Endothelial cell of umbilical vein (primary cell): ENCODE data around the gene LYG1. TPM values are rescaled to one million over a fixed set of nuclear protein-coding genes. Genes with fewer than 3 reads are reported as not detected.

Experiments used
- BruUV-seq: library from RNA; stranded (reverse); fragments of 400-500 nt; replicated peaks from 2 replicates; lab custom pipeline; 2021; lab: Mats Ljungman, UMichigan
- CTCF ChIA-PET: fragments of 300-600, 350-600 bp; sonication (Branson Sonifier 250); formaldehyde crosslinking; loops from one replicate; lab custom pipeline; 2021; ENCODE audit warnings: antibody characterized with exemption, inconsistent platforms; lab: Charles Lee
- POLR2A ChIA-PET: fragments of 300-600, 350-600 bp; sonication (Branson Sonifier 250); formaldehyde crosslinking; loops from one replicate; lab custom pipeline; 2021; ENCODE audit warnings: antibody characterized with exemption, inconsistent platforms; lab: Charles Lee
- DNase-seq: peaks from one replicate; pipeline ENCODE4 v3.0.0-alpha.2; 2011; ENCODE audit warnings: low read depth, low spot score
- FAIRE-seq: peaks from 2 replicates; lab custom pipeline; 2011; peaks lifted over from hg19 to GRCh38; lab: Jason Lieb, UNC
- H2AFZ ChIP-seq: 2 replicates; pipeline ENCODE4 v1.6.0; 2012; ENCODE audit warnings: low read depth, low read length, control low read depth, inconsistent platforms
- H3K27ac ChIP-seq: 2 replicates; pipeline ENCODE4 v1.5.1; 2011; ENCODE audit warnings: low read depth, mild to moderate bottlenecking, control low read depth, low read length, moderate library complexity; ENCODE audit not compliant: insufficient read depth
- H3K27me3 ChIP-seq, 2 experiments: 2 replicates each; pipeline versions ENCODE4 v1.6.0 to v1.6.1; 2011; ENCODE audit warnings: low read length in 2 of 2, mixed read lengths in 1 of 2; ENCODE audit not compliant: control insufficient read depth in 2 of 2, insufficient read depth in 2 of 2
- H3K36me3 ChIP-seq, 2 experiments: 2 replicates in 1 of 2; 3 replicates in 1 of 2; pipeline ENCODE4 v1.5.1; 2011; ENCODE audit warnings: low read length in 2 of 2, mild to moderate bottlenecking in 1 of 2, moderate library complexity in 1 of 2; ENCODE audit not compliant: control insufficient read depth in 2 of 2, insufficient read depth in 2 of 2; ENCODE audit errors: extremely low read depth in 1 of 2
- H3K4me1 ChIP-seq: 3 replicates; pipeline ENCODE4 v1.5.1; 2011; ENCODE audit warnings: mild to moderate bottlenecking, low read length; ENCODE audit not compliant: control insufficient read depth, insufficient read depth; ENCODE audit errors: extremely low read depth
- H3K4me2 ChIP-seq: 2 replicates; pipeline ENCODE4 v1.6.1; 2011; ENCODE audit warnings: low read length, control low read depth, mixed read lengths; ENCODE audit not compliant: insufficient read depth
- H3K4me3 ChIP-seq, 3 experiments: fragments of 200-600 bp in 1 of 3; sonication (generic), shearing (Covaris generic) in 1 of 3; replicated peaks in 1 of 3; 2 replicates each; pipeline ENCODE4 v1.5.1; 2011 to 2016; ENCODE audit warnings: control low read depth in 3 of 3, low read length in 3 of 3, mild to moderate bottlenecking in 2 of 3, inconsistent platforms in 1 of 3, low read depth in 1 of 3, moderate library complexity in 1 of 3; ENCODE audit not compliant: insufficient read depth in 1 of 3
- H3K79me2 ChIP-seq: 2 replicates; pipeline ENCODE4 v1.6.0; 2012; ENCODE audit warnings: low read length, inconsistent platforms; ENCODE audit not compliant: control insufficient read depth, insufficient read depth
- H3K9ac ChIP-seq: replicated peaks from 2 replicates; pipeline ENCODE3; 2011; ENCODE audit warnings: low read length, control low read depth; ENCODE audit not compliant: insufficient read depth; ENCODE audit errors: extremely low read depth
- H3K9me1 ChIP-seq: replicated peaks from 3 replicates; pipeline ENCODE4 v1.6.0; 2011; ENCODE audit warnings: mild to moderate bottlenecking, low read length; ENCODE audit not compliant: control insufficient read depth, insufficient read depth; ENCODE audit errors: extremely low read depth
- H3K9me3 ChIP-seq: replicated peaks from 2 replicates; pipeline ENCODE4 v1.5.1; 2012; ENCODE audit warnings: low read length, inconsistent platforms; ENCODE audit not compliant: control insufficient read depth, insufficient read depth
- H4K20me1 ChIP-seq: replicated peaks from 2 replicates; pipeline ENCODE3; 2011; ENCODE audit warnings: mild to moderate bottlenecking, low read length; ENCODE audit not compliant: control insufficient read depth, insufficient read depth; ENCODE audit errors: extremely low read depth
- CTCF ChIP-seq, 2 donors: IDR thresholded peaks; 1 replicate in 1 of 2; 2 replicates in 1 of 2; pipeline ENCODE4 v1.5.1; 2011; ENCODE audit warnings: low read length in 2 of 2, mild to moderate bottlenecking in 2 of 2, moderate library complexity in 2 of 2, control low read depth in 1 of 2, inconsistent platforms in 1 of 2, low read depth in 1 of 2; ENCODE audit not compliant: insufficient read depth in 1 of 2; ENCODE audit errors: extremely low read depth in 1 of 2
- EZH2 ChIP-seq: IDR thresholded peaks from 2 replicates; pipeline ENCODE4 v1.6.1; 2012; ENCODE audit warnings: borderline replicate concordance, low read depth, mild to moderate bottlenecking, moderate library complexity, low read length, inconsistent platforms; ENCODE audit not compliant: severe bottlenecking
- FOS ChIP-seq: IDR thresholded peaks from 2 replicates; pipeline ENCODE4 v1.6.1; 2011; ENCODE audit warnings: mild to moderate bottlenecking, low read length, moderate library complexity, borderline replicate concordance; ENCODE audit not compliant: insufficient read depth
- GATA2 ChIP-seq: IDR thresholded peaks from 2 replicates; pipeline ENCODE4 v1.7.0; 2011; ENCODE audit warnings: low read depth, mild to moderate bottlenecking, moderate library complexity, mixed read lengths, low read length; ENCODE audit not compliant: insufficient read length, insufficient read depth
- JUN ChIP-seq: IDR thresholded peaks from 2 replicates; pipeline ENCODE4 v1.6.1; 2011; ENCODE audit warnings: borderline replicate concordance, low read depth; ENCODE audit not compliant: insufficient read length, insufficient read depth
- MAX ChIP-seq: IDR thresholded peaks from 2 replicates; pipeline ENCODE4 v1.6.1; 2011; ENCODE audit not compliant: insufficient read depth, insufficient read length
- MYC ChIP-seq: IDR thresholded peaks from one replicate; pipeline ENCODE4 v1.6.1; 2011; ENCODE audit warnings: mild to moderate bottlenecking, low read depth, low read length
- POLR2A ChIP-seq: IDR thresholded peaks from 2 replicates; pipeline ENCODE4 v1.6.1; 2012; ENCODE audit warnings: low read depth, mild to moderate bottlenecking, control low read depth, low read length
- POLR2AphosphoS5 ChIP-seq: IDR thresholded peaks from 2 replicates; pipeline ENCODE4 v1.6.1; 2012; ENCODE audit warnings: low read depth, mild to moderate bottlenecking, control low read depth, low read length, moderate library complexity; ENCODE audit not compliant: insufficient read depth
- dilution Hi-C: fragments of 300-500 bp; cut with MboI; formaldehyde crosslinking; loops from one replicate; pipeline ENCODE4 v1.15.0; 2019; ENCODE audit warnings: low sequenced_read_pairs; ENCODE audit not compliant: extremely low pct_ligation_motif_present
- intact Hi-C: fragments of 100-400 bp; cut with micrococcal nuclease; formaldehyde crosslinking; loops from one replicate; pipeline ENCODE4 v1.10.0; 2022
- polyA plus RNA-seq, 4 experiments: library from polyadenylated mRNA; depleted of rRNA in 3 of 4; stranded (reverse) in 3 of 4; unstranded in 1 of 4; fragments of >200 nt; gene quantifications; 2 replicates each; pipeline versions ENCODE4 v1.2.1 to v1.2.3, GENCODE V29; 2011 to 2012; ENCODE audit warnings: missing spikeins in 1 of 4
- total RNA-seq: library from RNA; stranded (reverse); gene quantifications from 2 replicates; pipeline ENCODE4 v1.2.3, GENCODE V29; 2021

Gene LYG1
- total and polyA plus RNA-seq, 2 donors (not counting 3 experiments of a cell fraction or from before 2014, with no cell fraction given), result 0.35 to 1.8 TPM

DNA sequence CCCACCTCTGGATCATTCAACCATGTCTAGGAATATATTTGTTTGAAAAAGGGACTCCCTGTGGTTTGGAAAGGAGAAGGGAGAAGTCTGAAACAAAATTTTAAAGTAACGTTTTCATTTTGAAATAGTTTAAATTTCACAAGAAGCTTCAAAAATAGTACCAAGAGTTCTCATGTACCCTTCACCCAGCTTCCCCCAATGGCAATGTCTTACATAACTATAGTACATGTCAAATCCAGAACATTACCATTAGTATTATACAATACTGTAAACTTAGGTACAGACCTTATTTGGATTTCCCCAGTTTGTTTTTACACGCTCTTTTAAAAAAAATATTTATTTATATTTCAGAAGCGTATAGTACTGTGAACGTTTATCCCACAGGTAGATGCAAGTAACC lies 41.5 kb downstream of the LYG1 start:
- DNase-seq, result no peak
- ChIA-PET POLR2A (no interaction called here), CTCF (no interaction called here)
- Histone ChIP-seq H3K27me3 (no peaks in the 10 kb centered on the region), H3K4me1 (no peaks in the 10 kb centered on the region), H3K9me3 (no peaks in the 10 kb centered on the region), H3K4me3 (no peak overlapping the region), H3K9me1 (no peaks in the 10 kb centered on the region), H3K9ac (no peak overlapping the region), H3K4me2 (no peak overlapping the region), H4K20me1 (no peaks in the 10 kb centered on the region), H3K27ac (no peak overlapping the region), H3K79me2 (no peaks in the 10 kb centered on the region), H3K36me3 (no peaks in the 10 kb centered on the region), H2AFZ (no peak overlapping the region)
- intact Hi-C loops (no loop called here), dilution Hi-C loops (no loop called here)
- no peak for FAIRE-seq
- no TSS peak for BruUV-seq
- TF ChIP-seq FOS, result no peak
- no peak for TF ChIP-seq GATA2
- no peak for TF ChIP-seq EZH2
- no peak for TF ChIP-seq POLR2AphosphoS5
- no peak for TF ChIP-seq JUN
- TF ChIP-seq CTCF (IDR thresholded peaks at IDR 0.05; ENCODE audit: extremely low read depth in 1 of 2, insufficient read depth in 1 of 2, low read depth in 1 of 2, low read length in 2 of 2), result no peak
- TF ChIP-seq MYC, result no peak
- no peak for TF ChIP-seq POLR2A
- TF ChIP-seq MAX, result no peak
